ENCODE results near the gene SGMS2. TPM values are rescaled to one million over a fixed set of nuclear protein-coding genes. Genes with fewer than 3 reads are reported as not detected.

The SGMS2 gene
- total and polyA plus RNA-seq, 9 of the 15 experiments (the other 6 are each of a cell fraction or from before 2014, with no cell fraction given) = 0.07 to 0.25 (median 0.11) TPM; not detected in 5

DNA sequence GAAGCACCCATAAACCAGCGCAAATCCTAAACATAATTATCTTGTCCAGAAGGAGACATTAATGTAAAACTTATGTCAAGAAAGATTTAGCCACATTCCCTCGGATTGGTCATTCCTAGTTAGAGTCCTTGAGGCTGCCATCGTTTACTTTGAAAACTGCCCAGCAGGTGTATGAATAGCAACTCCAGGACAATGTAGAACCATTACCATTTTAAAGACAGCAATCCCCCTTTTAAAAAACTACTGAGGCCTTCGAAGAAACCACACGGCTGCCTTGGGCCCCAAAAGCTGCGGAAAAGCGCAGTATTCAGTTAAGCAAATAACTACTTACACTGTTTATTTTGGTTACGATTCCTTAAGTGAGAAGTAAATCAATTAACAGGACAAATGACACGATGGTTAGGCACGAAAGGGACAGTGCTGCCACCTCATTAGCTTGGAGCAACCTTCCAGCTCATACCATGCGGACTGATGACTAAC lies 822 bp upstream of the SGMS2 start:
- no peak overlapping the region for H2AFZ ChIP-seq (ENCODE audit: low read depth, low read length)
- in situ Hi-C loops (cut with MboI) = no loop called here
- CTCF ChIA-PET (ENCODE audit: low intra/inter-chr PET ratio) = no interaction called here
- no TSS peak for BruUV-seq (replicated peaks)
- H3K9ac ChIP-seq (ENCODE audit: insufficient read depth in 1 of 2, low read depth in 2 of 2, low read length in 2 of 2) = no peak overlapping the region
- POLR2A ChIA-PET = no interaction called here
- H3K79me2 ChIP-seq (ENCODE audit: control insufficient read depth, insufficient read depth, low read length) = no peaks in the 10 kb centered on the region
- FAIRE-seq (no peak), DNase-seq (ENCODE audit: extremely low read depth in 1 of 4, low spot score in 3 of 4) (no peak), ATAC-seq (no peak)
- H3K4me1 ChIP-seq (replicated peaks in 1 of 2; ENCODE audit: control insufficient read depth in 2 of 2, insufficient read depth in 2 of 2, low read length in 2 of 2) = peaks cover 0 to 11% of the 10 kb centered on the region in 2 experiments; a peak in 2 of 5 replicates
- no peaks in the 10 kb centered on the region for H3K9me1 ChIP-seq (ENCODE audit: control insufficient read depth, insufficient read depth, low read length)
- H3K4me2 ChIP-seq (ENCODE audit: insufficient read depth, low read length) = no peak overlapping the region
- no peaks in the 10 kb centered on the region for H3K36me3 ChIP-seq (ENCODE audit: control insufficient read depth, insufficient read depth, low read length)
- H3K9me3 ChIP-seq (replicated peaks; ENCODE audit: control insufficient read depth, insufficient read depth, low read depth, low read length) = no peaks in the 10 kb centered on the region
- TF ChIP-seq NCOA1 (IDR thresholded peaks at IDR 0.05; ENCODE audit: low read depth) (no peak), ZNF184 (CRISPR knock-in tag; IDR thresholded peaks at IDR 0.05) (no peak), ETS2 (tag; IDR thresholded peaks at IDR 0.05; ENCODE audit: borderline replicate concordance, poor library complexity, severe bottlenecking) (no peak), EHMT2 (IDR thresholded peaks at IDR 0.05) (no peak), NFXL1 (CRISPR knock-in tag; IDR thresholded peaks at IDR 0.05) (no peak), FOXJ2 (tag; IDR thresholded peaks at IDR 0.05) (no peak), NR4A1 (CRISPR knock-in tag; IDR thresholded peaks at IDR 0.05) (no peak), NR4A1 (tag; IDR thresholded peaks at IDR 0.05) (no peak)
- TF ChIP-seq, protein P1, sequence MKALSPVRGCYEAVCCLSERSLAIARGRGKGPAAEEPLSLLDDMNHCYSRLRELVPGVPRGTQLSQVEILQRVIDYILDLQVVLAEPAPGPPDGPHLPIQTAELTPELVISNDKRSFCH (CRISPR knock-in tag; IDR thresholded peaks at IDR 0.05) = no peak
- TF ChIP-seq, protein P1 (tag; IDR thresholded peaks at IDR 0.05) = no peak
- no peak overlapping the region for H3K4me3 ChIP-seq
- intact Hi-C loops (cut with micrococcal nuclease) = no loop called here
- no peak overlapping the region for H3K27ac ChIP-seq (ENCODE audit: extremely low read depth, low read depth, low read length)
- peaks cover 28 to 35% of the 10 kb centered on the region in 2 experiments for H3K27me3 ChIP-seq (ENCODE audit: control insufficient read depth in 2 of 2, insufficient read depth in 2 of 2, low read length in 2 of 2)
- 14% methylated on average over 11 of the region's 11 CpGs for WGBS (ENCODE audit: insufficient coverage, low coverage, missing lambda C conversion rate)
- H4K20me1 ChIP-seq (replicated peaks; ENCODE audit: control insufficient read depth, insufficient read depth, low read length) = no peaks in the 10 kb centered on the region
